GM12878 (cell line): ENCODE results near the gene SLCO2A1. TPM values are rescaled to one million over a fixed set of nuclear protein-coding genes. Genes with fewer than 3 reads are reported as not detected.

ENCODE experiments used
- ATAC-seq: fragments of 200-7000 bp; cut with Tn5 transposase; 3 replicates; pipeline ENCODE4 v1.9.1; 2020; ENCODE audit warnings: mild to moderate bottlenecking, moderate library complexity
- BruUV-seq: library from RNA; stranded (reverse); fragments of 400-500 nt; replicated peaks from 2 replicates; lab custom pipeline; 2021; lab: Mats Ljungman, UMichigan
- CTCF ChIA-PET: fragments of 300-600 bp; sonication (Branson Sonifier 250); formaldehyde crosslinking; extraction: SDS; loops from one replicate; lab custom pipeline; 2021; ENCODE audit warnings: inconsistent platforms; lab: Yijun Ruan, JAX
- POLR2A ChIA-PET: fragments of 350-600 bp; formaldehyde crosslinking; extraction: SDS; loops from one replicate; lab custom pipeline; 2021; ENCODE audit warnings: inconsistent platforms; lab: Charles Lee
- RAD21 ChIA-PET: fragments of 300-600 bp; sonication (Branson Sonifier 250); formaldehyde crosslinking; loops from one replicate; lab custom pipeline; 2023; ENCODE audit warnings: antibody characterized with exemption; ENCODE audit not compliant: unreplicated experiment; lab: Charles Lee
- SMC1A ChIA-PET: fragments of 300-600 bp; sonication (Branson Sonifier 250); formaldehyde crosslinking; loops from one replicate; lab custom pipeline; 2023; ENCODE audit not compliant: unreplicated experiment, uncharacterized antibody; lab: Charles Lee
- DNase-seq: peaks from one replicate; pipeline ENCODE4 v3.0.0-alpha.2; 2011; ENCODE audit warnings: low read depth, low spot score
- FAIRE-seq: peaks from 3 replicates; lab custom pipeline; 2011; peaks lifted over from hg19 to GRCh38; lab: Jason Lieb, UNC
- H2AFZ ChIP-seq: 2 replicates; pipeline ENCODE4 v1.6.0; 2011; ENCODE audit warnings: low read depth, low read length, control low read depth; ENCODE audit not compliant: control insufficient read depth
- H3K27ac ChIP-seq: 2 replicates; pipeline ENCODE4 v1.5.1; 2011; ENCODE audit warnings: control low read depth; ENCODE audit not compliant: control insufficient read depth, insufficient read depth
- H3K27me3 ChIP-seq, 2 experiments: replicated peaks in 1 of 2; 2 replicates each; pipeline versions ENCODE4 v1.6.0 to v1.6.1; 2011; ENCODE audit warnings: low read length in 1 of 2; ENCODE audit not compliant: control insufficient read depth in 2 of 2, insufficient read depth in 2 of 2
- H3K36me3 ChIP-seq, 2 experiments: 2 replicates each; pipeline ENCODE4 v1.5.1; 2011; ENCODE audit warnings: low read length in 1 of 2; ENCODE audit not compliant: control insufficient read depth in 2 of 2, insufficient read depth in 2 of 2
- H3K4me1 ChIP-seq: 2 replicates; pipeline ENCODE4 v1.6.1; 2011; ENCODE audit warnings: mild to moderate bottlenecking, low read length, moderate library complexity, mixed read lengths; ENCODE audit not compliant: control insufficient read depth, insufficient read depth
- H3K4me2 ChIP-seq: 2 replicates; pipeline ENCODE4 v1.6.0; 2011; ENCODE audit warnings: control low read depth; ENCODE audit not compliant: control insufficient read depth, insufficient read depth
- H3K4me3 ChIP-seq: fragments of 200-600 bp; sonication (generic); 2 replicates; pipeline ENCODE4 v1.5.1; 2016
- H3K79me2 ChIP-seq: 2 replicates; pipeline ENCODE4 v1.6.0; 2011; ENCODE audit warnings: low read length; ENCODE audit not compliant: control insufficient read depth, insufficient read depth
- H3K9ac ChIP-seq: 2 replicates; pipeline ENCODE4 v1.8.0; 2011; ENCODE audit warnings: low read length, control low read depth, mixed read lengths; ENCODE audit not compliant: control insufficient read depth, insufficient read depth
- H3K9me3 ChIP-seq: replicated peaks from 3 replicates; pipeline ENCODE4 v1.5.1; 2011; ENCODE audit warnings: mild to moderate bottlenecking, low read length; ENCODE audit not compliant: control insufficient read depth, insufficient read depth
- H4K20me1 ChIP-seq: 2 replicates; pipeline ENCODE4 v1.6.0; 2011; ENCODE audit not compliant: control insufficient read depth, insufficient read depth
- ATF7 ChIP-seq: fragments of 450-650 bp; IDR thresholded peaks from 2 replicates; pipeline ENCODE4 v1.6.1; 2016; ENCODE audit warnings: low read depth, mild to moderate bottlenecking
- BRCA1 ChIP-seq: IDR thresholded peaks from 2 replicates; pipeline ENCODE4 v1.6.1; 2011; ENCODE audit warnings: low read depth, low read length, improper control_type of control experiment
- CEBPB ChIP-seq, 2 experiments: fragments of 150-350 bp in 1 of 2; IDR thresholded peaks; 2 replicates each; pipeline ENCODE4 v1.6.1; 2012 to 2014; ENCODE audit warnings: low read depth in 2 of 2, low read length in 2 of 2, borderline replicate concordance in 1 of 2, inconsistent platforms in 1 of 2
- GATAD2B ChIP-seq: fragments of 450-650 bp; conservative IDR thresholded peaks from 2 replicates; pipeline ENCODE4 v1.6.1; 2017; ENCODE audit warnings: low read depth, mild to moderate bottlenecking, moderate library complexity
- NR2F1 ChIP-seq: fragments of 450-650 bp; conservative IDR thresholded peaks from 2 replicates; pipeline ENCODE4 v1.6.1; 2017; ENCODE audit warnings: mild to moderate bottlenecking
- STAT3 ChIP-seq: IDR thresholded peaks from 2 replicates; pipeline ENCODE4 v1.6.1; 2011; ENCODE audit warnings: low read depth, low read length, improper control_type of control experiment
- TCF12 ChIP-seq: IDR thresholded peaks from 2 replicates; pipeline ENCODE4 v1.6.1; 2011; ENCODE audit warnings: low read depth, mild to moderate bottlenecking, low read length
- TCF7 ChIP-seq: IDR thresholded peaks from 2 replicates; pipeline ENCODE4 v1.6.1; 2014; ENCODE audit warnings: antibody characterized with exemption, borderline replicate concordance
- ZNF24 ChIP-seq: fragments of 450-650 bp; IDR thresholded peaks from 2 replicates; pipeline ENCODE4 v1.6.1; 2017; ENCODE audit warnings: antibody characterized with exemption, mild to moderate bottlenecking
- ZNF274 ChIP-seq: IDR thresholded peaks from one replicate; pipeline ENCODE4 v1.8.0; 2011; ENCODE audit not compliant: insufficient read length, insufficient read depth
- WGBS: methylation state at CpG from one replicate; pipeline ENCODE4 v1.1.6; 2016; ENCODE audit warnings: low lambda C conversion rate; ENCODE audit not compliant: insufficient replicate concordance, insufficient coverage; ENCODE audit errors: missing lambda C conversion rate; 5-methylcytosine and 5-hydroxymethylcytosine counted together
- in situ Hi-C: fragments of 300-500 bp; cut with MboI; formaldehyde crosslinking; loops from 9 replicates; pipeline ENCODE4 v1.14.3; 2018; ENCODE audit warnings: mixed read lengths
- intact Hi-C: fragments of 100-400 bp; cut with micrococcal nuclease; formaldehyde crosslinking; loops from one replicate; pipeline ENCODE4 v1.14.2; 2022; ENCODE audit not compliant: unreplicated experiment
- polyA plus RNA-seq, 11 experiments: library from polyadenylated mRNA; depleted of rRNA in 4 of 11; unstranded in 6 of 11; stranded (reverse) in 5 of 11; fragments of >200 nt; fragmentation: Nextera tagmentation in 4 of 11; fragmentation: Illumina TruSeq in 1 of 11; extraction: Ambion mirVana in 4 of 11; extraction: Trizol in 1 of 11; gene quantifications; 1 replicate in 1 of 11; 2 replicates in 10 of 11; pipeline versions ENCODE4 v1.2.1 to v1.2.3, GENCODE V29; 2011 to 2016; ENCODE audit warnings: inconsistent platforms in 2 of 11, missing spikeins in 2 of 11, low read depth in 1 of 11
- total RNA-seq, 4 experiments: library from RNA; depleted of rRNA in 3 of 4; stranded (reverse); fragments of >200 nt in 3 of 4; fragmentation: Illumina TruSeq in 1 of 4; extraction: Trizol in 1 of 4; gene quantifications; 2 replicates each; pipeline versions ENCODE4 v1.2.1 to v1.2.3, GENCODE V29; 2013 to 2021
- TF ChIP-seq, protein P1 (sequence below): fragments of 150-350 bp; IDR thresholded peaks from 2 replicates; pipeline ENCODE4 v1.6.1; 2016; ENCODE audit warnings: low read depth, low read length
- TF ChIP-seq, protein P2 (sequence below): fragments of 450-650 bp; IDR thresholded peaks from 2 replicates; pipeline ENCODE4 v1.6.1; 2017; ENCODE audit warnings: borderline replicate concordance
- TF ChIP-seq, protein P3 (sequence below): IDR thresholded peaks from 2 replicates; pipeline ENCODE4 v1.6.1; 2011; ENCODE audit warnings: mild to moderate bottlenecking, low read depth, low read length, moderate library complexity; ENCODE audit not compliant: insufficient replicate concordance
- TF ChIP-seq, protein P4 (sequence below): IDR thresholded peaks from 2 replicates; pipeline ENCODE4 v1.6.1; 2011; ENCODE audit warnings: low read depth, mild to moderate bottlenecking, low read length, moderate library complexity, borderline replicate concordance; ENCODE audit errors: extremely low read depth

Gene SLCO2A1
- total and polyA plus RNA-seq, 10 of the 15 experiments (the other 5 are each of a cell fraction or from before 2014, with no cell fraction given) = 0.05 TPM; not detected in 9

DNA sequence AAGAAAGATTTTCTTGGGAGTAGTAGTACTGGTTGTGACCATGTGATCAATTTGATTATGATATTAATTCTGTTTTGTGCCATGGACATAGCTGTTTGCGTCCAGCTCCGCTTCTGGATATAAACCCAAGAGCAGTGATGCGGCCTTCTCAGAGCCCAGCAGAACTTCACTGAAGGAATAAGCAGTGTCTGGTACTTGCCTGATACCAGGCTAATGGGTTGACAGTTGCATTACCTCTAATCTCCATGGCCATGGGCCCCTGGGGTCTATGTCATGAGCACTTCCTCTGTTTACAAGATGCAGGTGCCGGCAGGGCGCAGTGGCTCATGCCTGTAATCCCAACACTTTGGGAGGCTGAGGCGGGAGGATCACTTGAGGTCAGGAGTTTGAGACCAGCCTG, 97.7 kb downstream of the SLCO2A1 start:
- POLR2A ChIA-PET = no interaction called here
- ATAC-seq = no peak
- Histone ChIP-seq H4K20me1 (no peaks in the 10 kb centered on the region), H3K36me3 (no peaks in the 10 kb centered on the region), H3K27ac (no peak overlapping the region), H3K4me3 (no peak overlapping the region), H3K4me2 (no peak overlapping the region), H3K9ac (no peak overlapping the region), H3K4me1 (peaks cover 2% of the 10 kb centered on the region), H3K27me3 (no peaks in the 10 kb centered on the region; a peak in 2 of 4 replicates), H3K9me3 (no peaks in the 10 kb centered on the region), H2AFZ (no peak overlapping the region), H3K79me2 (no peaks in the 10 kb centered on the region)
- RAD21 ChIA-PET = no interaction called here
- intact Hi-C loops = loop anchor here (5.0 kb wide), 1 partner anchor 260 kb away; no protein-coding TSS in a partner anchor
- TF ChIP-seq, protein P1, sequence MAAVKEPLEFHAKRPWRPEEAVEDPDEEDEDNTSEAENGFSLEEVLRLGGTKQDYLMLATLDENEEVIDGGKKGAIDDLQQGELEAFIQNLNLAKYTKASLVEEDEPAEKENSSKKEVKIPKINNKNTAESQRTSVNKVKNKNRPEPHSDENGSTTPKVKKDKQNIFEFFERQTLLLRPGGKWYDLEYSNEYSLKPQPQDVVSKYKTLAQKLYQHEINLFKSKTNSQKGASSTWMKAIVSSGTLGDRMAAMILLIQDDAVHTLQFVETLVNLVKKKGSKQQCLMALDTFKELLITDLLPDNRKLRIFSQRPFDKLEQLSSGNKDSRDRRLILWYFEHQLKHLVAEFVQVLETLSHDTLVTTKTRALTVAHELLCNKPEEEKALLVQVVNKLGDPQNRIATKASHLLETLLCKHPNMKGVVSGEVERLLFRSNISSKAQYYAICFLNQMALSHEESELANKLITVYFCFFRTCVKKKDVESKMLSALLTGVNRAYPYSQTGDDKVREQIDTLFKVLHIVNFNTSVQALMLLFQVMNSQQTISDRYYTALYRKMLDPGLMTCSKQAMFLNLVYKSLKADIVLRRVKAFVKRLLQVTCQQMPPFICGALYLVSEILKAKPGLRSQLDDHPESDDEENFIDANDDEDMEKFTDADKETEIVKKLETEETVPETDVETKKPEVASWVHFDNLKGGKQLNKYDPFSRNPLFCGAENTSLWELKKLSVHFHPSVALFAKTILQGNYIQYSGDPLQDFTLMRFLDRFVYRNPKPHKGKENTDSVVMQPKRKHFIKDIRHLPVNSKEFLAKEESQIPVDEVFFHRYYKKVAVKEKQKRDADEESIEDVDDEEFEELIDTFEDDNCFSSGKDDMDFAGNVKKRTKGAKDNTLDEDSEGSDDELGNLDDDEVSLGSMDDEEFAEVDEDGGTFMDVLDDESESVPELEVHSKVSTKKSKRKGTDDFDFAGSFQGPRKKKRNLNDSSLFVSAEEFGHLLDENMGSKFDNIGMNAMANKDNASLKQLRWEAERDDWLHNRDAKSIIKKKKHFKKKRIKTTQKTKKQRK = no peak
- TF ChIP-seq ZNF274 = no peak
- TF ChIP-seq ZNF24 = no peak
- TF ChIP-seq GATAD2B = no peak
- TF ChIP-seq, protein P2, sequence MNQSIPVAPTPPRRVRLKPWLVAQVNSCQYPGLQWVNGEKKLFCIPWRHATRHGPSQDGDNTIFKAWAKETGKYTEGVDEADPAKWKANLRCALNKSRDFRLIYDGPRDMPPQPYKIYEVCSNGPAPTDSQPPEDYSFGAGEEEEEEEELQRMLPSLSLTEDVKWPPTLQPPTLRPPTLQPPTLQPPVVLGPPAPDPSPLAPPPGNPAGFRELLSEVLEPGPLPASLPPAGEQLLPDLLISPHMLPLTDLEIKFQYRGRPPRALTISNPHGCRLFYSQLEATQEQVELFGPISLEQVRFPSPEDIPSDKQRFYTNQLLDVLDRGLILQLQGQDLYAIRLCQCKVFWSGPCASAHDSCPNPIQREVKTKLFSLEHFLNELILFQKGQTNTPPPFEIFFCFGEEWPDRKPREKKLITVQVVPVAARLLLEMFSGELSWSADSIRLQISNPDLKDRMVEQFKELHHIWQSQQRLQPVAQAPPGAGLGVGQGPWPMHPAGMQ = no peak
- no peak for TF ChIP-seq NR2F1
- TF ChIP-seq BRCA1 = no peak
- TF ChIP-seq, protein P3, sequence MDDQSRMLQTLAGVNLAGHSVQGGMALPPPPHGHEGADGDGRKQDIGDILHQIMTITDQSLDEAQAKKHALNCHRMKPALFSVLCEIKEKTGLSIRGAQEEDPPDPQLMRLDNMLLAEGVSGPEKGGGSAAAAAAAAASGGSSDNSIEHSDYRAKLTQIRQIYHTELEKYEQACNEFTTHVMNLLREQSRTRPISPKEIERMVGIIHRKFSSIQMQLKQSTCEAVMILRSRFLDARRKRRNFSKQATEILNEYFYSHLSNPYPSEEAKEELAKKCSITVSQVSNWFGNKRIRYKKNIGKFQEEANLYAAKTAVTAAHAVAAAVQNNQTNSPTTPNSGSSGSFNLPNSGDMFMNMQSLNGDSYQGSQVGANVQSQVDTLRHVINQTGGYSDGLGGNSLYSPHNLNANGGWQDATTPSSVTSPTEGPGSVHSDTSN = no peak
- TF ChIP-seq, protein P4, sequence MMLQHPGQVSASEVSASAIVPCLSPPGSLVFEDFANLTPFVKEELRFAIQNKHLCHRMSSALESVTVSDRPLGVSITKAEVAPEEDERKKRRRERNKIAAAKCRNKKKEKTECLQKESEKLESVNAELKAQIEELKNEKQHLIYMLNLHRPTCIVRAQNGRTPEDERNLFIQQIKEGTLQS = no peak
- no peak for TF ChIP-seq CEBPB (IDR thresholded peaks at IDR 0.05; ENCODE audit: borderline replicate concordance in 1 of 2, low read depth in 2 of 2, low read length in 2 of 2)
- no peak for TF ChIP-seq TCF12
- no peak for TF ChIP-seq TCF7
- no peak for TF ChIP-seq STAT3
- TF ChIP-seq ATF7 = no peak
- FAIRE-seq = no peak
- CTCF ChIA-PET = interaction anchor here (6.0 kb wide), 1 partner anchor 280 kb away, joined by 37 read pairs; no protein-coding TSS in a partner anchor
- SMC1A ChIA-PET = interaction anchor here (1.1 to 2.1 kb wide), 2 partner anchors 280 to 286 kb away, joined by 3 to 9 read pairs; no protein-coding TSS in a partner anchor
- 63% methylated on average over 6 of the region's 6 CpGs for WGBS
- no peak for DNase-seq
- no TSS peak for BruUV-seq
- in situ Hi-C loops = loop anchor here (10.0 kb wide), 2 partner anchors 283 to 1197 kb away; no protein-coding TSS in a partner anchor
